HCT116 (cell line): Measurements from ENCODE around the gene METTL6. TPM values are rescaled to one million over a fixed set of nuclear protein-coding genes. Genes with fewer than 3 reads are reported as not detected.

Experiments
- ATAC-seq: fragments of 200-7000 bp; cut with Tn5 transposase; 2 replicates; pipeline ENCODE4 v1.9.1; 2020; ENCODE audit warnings: mild to moderate bottlenecking, moderate library complexity
- BruUV-seq: library from RNA; stranded (reverse); fragments of 400-500 nt; replicated peaks from 2 replicates; lab custom pipeline; 2021; lab: Mats Ljungman, UMichigan
- CTCF ChIA-PET: fragments of 300-600 bp; sonication (Branson Sonifier 250); formaldehyde crosslinking; loops from one replicate; lab custom pipeline; 2021; ENCODE audit warnings: antibody characterized with exemption; lab: Charles Lee
- POLR2A ChIA-PET: fragments of 300-600, 350-600 bp; sonication (Branson Sonifier 250); formaldehyde crosslinking; loops from one replicate; lab custom pipeline; 2021; ENCODE audit warnings: antibody characterized with exemption; lab: Charles Lee
- RAD21 ChIA-PET, 2 experiments: fragments of 300-600 bp; sonication (Branson Sonifier 250); formaldehyde crosslinking; loops; one replicate each; lab custom pipeline; 2023; ENCODE audit warnings: low total read pairs in 2 of 2; ENCODE audit not compliant: uncharacterized antibody in 2 of 2, unreplicated experiment in 2 of 2, low non-redundant PET in 1 of 2; lab: Charles Lee
- DNase-seq: peaks from one replicate; pipeline ENCODE4 v3.0.0-alpha.2; 2010; ENCODE audit warnings: low read depth, low spot score
- H2AFZ ChIP-seq: fragments of 200-600 bp; shearing (Covaris generic), sonication (generic); 2 replicates; pipeline ENCODE4 v1.6.1; 2017; ENCODE audit warnings: low read depth, mixed run types, mixed read lengths, antibody characterized with exemption, low read length; ENCODE audit not compliant: poor library complexity, severe bottlenecking
- H3K27ac ChIP-seq: 2 replicates; pipeline ENCODE4 v1.5.1; 2012; ENCODE audit warnings: low read depth, low read length
- H3K27me3 ChIP-seq: fragments of 200-600 bp; sonication (generic); 2 replicates; pipeline ENCODE4 v1.6.1; 2016; ENCODE audit warnings: mixed run types, low read length, mixed read lengths; ENCODE audit not compliant: insufficient read depth
- H3K36me3 ChIP-seq, 2 experiments: fragments of 200-500 bp in 1 of 2; fragments of 200-600 bp in 1 of 2; sonication (Bioruptor generic) in 1 of 2; sonication (generic) in 1 of 2; 2 replicates each; pipeline versions ENCODE4 v1.5.1 to v1.6.1; 2014 to 2016; ENCODE audit warnings: low read length in 2 of 2, inconsistent platforms in 1 of 2, mixed read lengths in 1 of 2, mixed run types in 1 of 2; ENCODE audit not compliant: insufficient read depth in 2 of 2, control insufficient read depth in 1 of 2
- H3K4me1 ChIP-seq, 2 experiments: fragments of 200-600 bp in 1 of 2; sonication (generic) in 1 of 2; 2 replicates each; pipeline versions ENCODE4 v1.5.1 to v1.6.1; 2012 to 2017; ENCODE audit warnings: low read length in 2 of 2, inconsistent platforms in 1 of 2, mild to moderate bottlenecking in 1 of 2, mixed read lengths in 1 of 2, mixed run types in 1 of 2, moderate library complexity in 1 of 2; ENCODE audit not compliant: insufficient read depth in 2 of 2, control insufficient read depth in 1 of 2
- H3K4me2 ChIP-seq: fragments of 200-600 bp; sonication (generic); 2 replicates; pipeline ENCODE4 v1.6.1; 2017; ENCODE audit warnings: mixed run types, low read length, mixed read lengths
- H3K4me3 ChIP-seq, 2 experiments: fragments of 200-600 bp in 1 of 2; sonication (generic) in 1 of 2; replicated peaks in 1 of 2; 2 replicates each; pipeline ENCODE4 v1.5.1; 2011 to 2016; ENCODE audit warnings: low read length in 2 of 2, control low read depth in 1 of 2, low read depth in 1 of 2, mild to moderate bottlenecking in 1 of 2, mixed read lengths in 1 of 2, mixed run types in 1 of 2
- H3K79me2 ChIP-seq: fragments of 200-600 bp; sonication (generic); 2 replicates; pipeline ENCODE4 v1.6.1; 2017; ENCODE audit warnings: mild to moderate bottlenecking, mixed run types, low read length, moderate library complexity, mixed read lengths; ENCODE audit not compliant: insufficient read depth
- H3K9ac ChIP-seq: fragments of 200-600 bp; sonication (generic); 2 replicates; pipeline ENCODE4 v1.6.1; 2016; ENCODE audit warnings: low read length, mixed read lengths
- H3K9me2 ChIP-seq: fragments of 200-600 bp; sonication (generic), shearing (Covaris generic); 2 replicates; pipeline ENCODE4 v1.6.1; 2017; ENCODE audit warnings: mixed run types, mild to moderate bottlenecking, moderate library complexity; ENCODE audit not compliant: insufficient read depth
- H3K9me3 ChIP-seq, 2 experiments: fragments of 200-500 bp in 1 of 2; fragments of 200-600 bp in 1 of 2; sonication (Bioruptor generic) in 1 of 2; sonication (generic) in 1 of 2; 2 replicates each; pipeline ENCODE4 v1.6.1; 2014 to 2017; ENCODE audit warnings: low read length in 2 of 2, mixed read lengths in 2 of 2, inconsistent platforms in 1 of 2, low read depth in 1 of 2, mild to moderate bottlenecking in 1 of 2, mixed run types in 1 of 2, moderate library complexity in 1 of 2; ENCODE audit not compliant: control insufficient read depth in 1 of 2, insufficient read depth in 1 of 2
- H4K20me1 ChIP-seq: fragments of 200-600 bp; sonication (generic), shearing (Covaris generic); 2 replicates; pipeline ENCODE4 v1.6.1; 2017; ENCODE audit warnings: mixed run types, mild to moderate bottlenecking, moderate library complexity; ENCODE audit not compliant: insufficient read depth
- ATF3 ChIP-seq: IDR thresholded peaks from 2 replicates; pipeline ENCODE4 v1.6.1; 2012
- CBX3 ChIP-seq: IDR thresholded peaks from 2 replicates; pipeline ENCODE4 v1.6.1; 2012; ENCODE audit warnings: low read depth
- CTCF ChIP-seq, 3 experiments: fragments of 200-600 bp in 1 of 3; sonication (generic) in 1 of 3; IDR thresholded peaks in 2 of 3; conservative IDR thresholded peaks in 1 of 3; 2 replicates each; pipeline ENCODE4 v1.5.1; 2012 to 2017; ENCODE audit warnings: low read depth in 2 of 3, low read length in 2 of 3, antibody characterized with exemption in 1 of 3, borderline replicate concordance in 1 of 3, control low read depth in 1 of 3, mild to moderate bottlenecking in 1 of 3, mixed read lengths in 1 of 3, mixed run types in 1 of 3, moderate library complexity in 1 of 3; ENCODE audit not compliant: insufficient read depth in 1 of 3
- EGR1 ChIP-seq: IDR thresholded peaks from 2 replicates; pipeline ENCODE4 v1.6.1; 2012; ENCODE audit warnings: low read depth
- POLR2A ChIP-seq: IDR thresholded peaks from 2 replicates; pipeline ENCODE4 v1.7.0; 2011; ENCODE audit warnings: borderline replicate concordance; ENCODE audit not compliant: insufficient read depth, insufficient read length; ENCODE audit errors: extremely low read depth
- POLR2AphosphoS5 ChIP-seq: IDR thresholded peaks from 2 replicates; pipeline ENCODE4 v1.6.1; 2011; ENCODE audit warnings: mild to moderate bottlenecking, low read depth, low read length, moderate library complexity
- SIN3A ChIP-seq: IDR thresholded peaks from 2 replicates; pipeline ENCODE4 v1.6.1; 2012; ENCODE audit warnings: low read depth
- SP1 ChIP-seq: IDR thresholded peaks from 2 replicates; pipeline ENCODE4 v1.6.1; 2012; ENCODE audit warnings: low read depth
- TCF7L2 ChIP-seq: IDR thresholded peaks from 2 replicates; pipeline ENCODE4 v1.7.0; 2011; ENCODE audit warnings: borderline replicate concordance, inconsistent platforms; ENCODE audit not compliant: insufficient read depth, insufficient read length; ENCODE audit errors: extremely low read depth
- ZBTB33 ChIP-seq: IDR thresholded peaks from 2 replicates; pipeline ENCODE4 v1.6.1; 2011; ENCODE audit warnings: mild to moderate bottlenecking, low read length, moderate library complexity; ENCODE audit not compliant: insufficient replicate concordance; ENCODE audit errors: extremely low read depth
- ZNF274 ChIP-seq: fragments of 200-500 bp; sonication (Bioruptor generic); IDR thresholded peaks from 2 replicates; pipeline ENCODE4 v1.6.1; 2014; ENCODE audit warnings: mild to moderate bottlenecking, low read depth, low read length, inconsistent platforms
- intact Hi-C: fragments of 100-400 bp; cut with micrococcal nuclease; formaldehyde crosslinking; loops from 2 replicates; pipeline ENCODE4 v1.10.0; 2022
- total RNA-seq: library from RNA; stranded (reverse); gene quantifications from one replicate; pipeline ENCODE4 v1.2.1, GENCODE V29; 2021; ENCODE audit not compliant: unreplicated experiment
- TF ChIP-seq, protein P1 (sequence below): IDR thresholded peaks from 2 replicates; pipeline ENCODE4 v1.6.1; 2012; ENCODE audit warnings: low read depth

METTL6 gene
- total RNA-seq, 1 experiment from 2014 or later = 14.7 TPM

DNA sequence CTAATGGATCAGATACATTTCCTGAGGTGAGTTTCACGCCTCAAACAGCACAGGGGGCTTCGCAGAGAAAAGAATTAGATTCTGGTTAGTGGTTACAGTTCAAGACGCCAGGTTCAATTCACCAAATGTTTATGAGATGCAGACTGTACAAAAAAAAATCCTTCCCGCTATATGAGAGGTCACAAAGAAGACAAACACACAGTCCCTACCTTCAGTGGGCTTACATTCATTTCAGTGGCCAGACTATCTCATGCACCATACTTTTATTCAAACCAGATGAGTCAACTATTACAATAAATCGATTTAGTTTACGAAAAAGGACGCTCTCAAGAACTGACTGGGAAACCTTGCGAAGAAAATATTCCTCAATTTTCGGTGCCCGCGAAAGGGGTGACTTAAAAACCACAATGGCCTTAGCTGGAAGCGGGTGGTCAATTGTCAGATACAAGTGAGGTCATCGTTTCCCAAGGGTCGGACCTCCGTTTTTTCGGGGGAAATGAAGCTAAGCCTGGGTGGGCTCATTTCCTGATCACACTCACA is 695 bp downstream of the METTL6 start:
- RAD21 ChIA-PET = no interaction called here
- H3K27me3 ChIP-seq = no peaks in the 10 kb centered on the region
- peaks cover 13 to 16% of the 10 kb centered on the region in 2 experiments for H3K4me1 ChIP-seq
- H3K4me3 ChIP-seq = peak overlapping the region; percentile 99
- CTCF ChIA-PET = no interaction called here
- H3K9me3 ChIP-seq = no peaks in the 10 kb centered on the region
- ATAC-seq (no peak), DNase-seq (no peak)
- BruUV-seq = TSS peak; percentile 72
- peak overlapping the region; percentile 95 for H2AFZ ChIP-seq
- peak overlapping the region; percentile 77 for H3K27ac ChIP-seq
- H3K9ac ChIP-seq = peak overlapping the region; percentile 86
- peaks cover 62% of the 10 kb centered on the region for H3K79me2 ChIP-seq
- H4K20me1 ChIP-seq = no peaks in the 10 kb centered on the region
- peaks cover 8 to 9% of the 10 kb centered on the region in 2 experiments; a peak in 3 of 4 replicates for H3K36me3 ChIP-seq
- H3K4me2 ChIP-seq = peak overlapping the region; percentile 88
- TF ChIP-seq TCF7L2 = no peak
- 0 out of 2 replicates have a peak, but pooled peaks have one; percentile 14 for TF ChIP-seq CBX3
- no peak for TF ChIP-seq POLR2AphosphoS5
- no peak for TF ChIP-seq CTCF (IDR thresholded peaks at IDR 0.05 in 2 of 3, conservative IDR thresholded peaks at IDR 0.05 in 1 of 3; ENCODE audit: borderline replicate concordance in 1 of 3, insufficient read depth in 1 of 3, low read depth in 2 of 3, low read length in 2 of 3)
- POLR2A ChIA-PET = no interaction called here
- intact Hi-C loops = no loop called here
- no peaks in the 10 kb centered on the region for H3K9me2 ChIP-seq

DNA sequence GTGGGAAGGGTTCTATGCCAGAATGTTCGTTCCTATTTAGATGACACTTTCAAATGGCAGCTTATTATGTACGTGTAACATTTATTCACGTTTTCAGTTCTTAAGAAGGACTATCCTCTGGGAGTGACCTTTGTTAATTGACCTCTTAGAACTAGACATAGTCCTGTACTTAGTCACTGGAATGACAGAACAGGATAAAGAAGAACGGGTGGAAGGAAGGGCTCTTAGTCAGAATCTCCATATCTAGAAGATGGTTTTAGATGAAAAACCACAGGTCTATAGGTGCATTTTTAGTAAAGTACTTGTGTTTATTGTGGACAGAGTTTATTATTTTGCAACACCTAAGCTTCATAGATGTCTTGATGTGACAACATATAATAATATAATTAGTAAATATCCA is 6.5 kb downstream of the METTL6 start:
- Histone ChIP-seq H3K4me2 (no peak overlapping the region), H3K4me3 (no peak overlapping the region), H3K9ac (no peak overlapping the region), H3K36me3 (peaks cover 5 to 10% of the 10 kb centered on the region in 2 experiments; a peak in 3 of 4 replicates), H2AFZ (no peak overlapping the region), H3K27ac (no peak overlapping the region), H3K27me3 (no peaks in the 10 kb centered on the region), H3K9me2 (no peaks in the 10 kb centered on the region), H3K4me1 (no peaks in the 10 kb centered on the region), H3K9me3 (no peaks in the 10 kb centered on the region), H4K20me1 (no peaks in the 10 kb centered on the region), H3K79me2 (peaks cover 5% of the 10 kb centered on the region; the same call in 1 of the 2 replicates)
- DNase-seq (no peak), ATAC-seq (no peak)
- intact Hi-C loops = no loop called here
- CTCF ChIA-PET = no interaction called here
- POLR2A ChIA-PET = no interaction called here
- no TSS peak for BruUV-seq
- RAD21 ChIA-PET = no interaction called here
- TF ChIP-seq EGR1 = no peak
- TF ChIP-seq POLR2AphosphoS5 = no peak
- TF ChIP-seq, protein P1, sequence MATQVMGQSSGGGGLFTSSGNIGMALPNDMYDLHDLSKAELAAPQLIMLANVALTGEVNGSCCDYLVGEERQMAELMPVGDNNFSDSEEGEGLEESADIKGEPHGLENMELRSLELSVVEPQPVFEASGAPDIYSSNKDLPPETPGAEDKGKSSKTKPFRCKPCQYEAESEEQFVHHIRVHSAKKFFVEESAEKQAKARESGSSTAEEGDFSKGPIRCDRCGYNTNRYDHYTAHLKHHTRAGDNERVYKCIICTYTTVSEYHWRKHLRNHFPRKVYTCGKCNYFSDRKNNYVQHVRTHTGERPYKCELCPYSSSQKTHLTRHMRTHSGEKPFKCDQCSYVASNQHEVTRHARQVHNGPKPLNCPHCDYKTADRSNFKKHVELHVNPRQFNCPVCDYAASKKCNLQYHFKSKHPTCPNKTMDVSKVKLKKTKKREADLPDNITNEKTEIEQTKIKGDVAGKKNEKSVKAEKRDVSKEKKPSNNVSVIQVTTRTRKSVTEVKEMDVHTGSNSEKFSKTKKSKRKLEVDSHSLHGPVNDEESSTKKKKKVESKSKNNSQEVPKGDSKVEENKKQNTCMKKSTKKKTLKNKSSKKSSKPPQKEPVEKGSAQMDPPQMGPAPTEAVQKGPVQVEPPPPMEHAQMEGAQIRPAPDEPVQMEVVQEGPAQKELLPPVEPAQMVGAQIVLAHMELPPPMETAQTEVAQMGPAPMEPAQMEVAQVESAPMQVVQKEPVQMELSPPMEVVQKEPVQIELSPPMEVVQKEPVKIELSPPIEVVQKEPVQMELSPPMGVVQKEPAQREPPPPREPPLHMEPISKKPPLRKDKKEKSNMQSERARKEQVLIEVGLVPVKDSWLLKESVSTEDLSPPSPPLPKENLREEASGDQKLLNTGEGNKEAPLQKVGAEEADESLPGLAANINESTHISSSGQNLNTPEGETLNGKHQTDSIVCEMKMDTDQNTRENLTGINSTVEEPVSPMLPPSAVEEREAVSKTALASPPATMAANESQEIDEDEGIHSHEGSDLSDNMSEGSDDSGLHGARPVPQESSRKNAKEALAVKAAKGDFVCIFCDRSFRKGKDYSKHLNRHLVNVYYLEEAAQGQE = no peak
- no peak for TF ChIP-seq POLR2A
- no peak for TF ChIP-seq ZNF274
- no peak for TF ChIP-seq SP1
- no peak for TF ChIP-seq SIN3A
- TF ChIP-seq ZBTB33 = no peak
- TF ChIP-seq ATF3 = no peak
